Epithelial cell of prostate (primary cell): Measurements from ENCODE around the gene TBC1D21.

Experiments
- DNase-seq: peaks from one replicate; pipeline ENCODE4 v3.0.0-alpha.2; 2011; ENCODE audit warnings: low read depth, low spot score
- H3K27ac ChIP-seq: fragments of 450-650 bp; 2 replicates; pipeline ENCODE4 v1.5.1; 2017; ENCODE audit warnings: mild to moderate bottlenecking

The TBC1D21 gene

DNA sequence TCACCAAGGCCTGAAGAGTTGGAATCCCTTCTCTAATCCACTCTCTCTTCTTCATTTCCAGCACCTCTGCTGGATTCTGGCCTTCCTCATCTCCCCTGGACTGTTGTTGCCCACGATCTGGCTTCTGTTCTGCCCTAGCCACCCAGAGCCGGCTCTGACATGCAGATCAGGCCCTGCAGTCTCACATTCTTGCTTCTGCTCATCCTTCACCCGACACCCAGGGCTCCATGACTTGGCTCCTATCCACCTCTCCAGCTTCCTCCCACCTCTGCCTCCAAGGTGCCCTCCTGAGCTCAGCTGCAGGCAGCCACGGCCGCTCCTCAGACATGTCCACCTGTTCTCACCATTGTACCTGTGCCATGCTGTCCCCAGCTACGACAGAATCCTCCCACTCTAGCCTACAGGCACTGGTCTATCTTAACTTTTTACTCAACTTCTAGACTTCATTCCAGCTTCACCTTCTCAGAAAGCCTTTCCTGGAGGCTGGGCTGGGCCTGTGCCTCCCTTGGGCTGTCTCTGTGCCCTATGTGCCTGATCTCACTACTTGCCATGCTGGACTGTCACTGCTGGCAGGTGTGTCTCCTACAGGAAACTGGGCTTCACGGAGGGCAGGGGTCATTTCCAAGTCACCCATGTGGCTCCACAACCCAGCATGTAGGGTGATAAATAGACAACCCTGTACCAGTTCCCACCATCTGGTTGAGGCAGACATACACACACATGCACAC lies 16.0 kb upstream of the TBC1D21 start:
- no peak overlapping the region for H3K27ac ChIP-seq
- DNase-seq: no peak

- H3K27ac ChIP-seq: no peak overlapping the region
- no peak for DNase-seq
Measured at GRCh38 chr15:73858062-73858461, 15.3 kb upstream of the TBC1D21 start.

DNA sequence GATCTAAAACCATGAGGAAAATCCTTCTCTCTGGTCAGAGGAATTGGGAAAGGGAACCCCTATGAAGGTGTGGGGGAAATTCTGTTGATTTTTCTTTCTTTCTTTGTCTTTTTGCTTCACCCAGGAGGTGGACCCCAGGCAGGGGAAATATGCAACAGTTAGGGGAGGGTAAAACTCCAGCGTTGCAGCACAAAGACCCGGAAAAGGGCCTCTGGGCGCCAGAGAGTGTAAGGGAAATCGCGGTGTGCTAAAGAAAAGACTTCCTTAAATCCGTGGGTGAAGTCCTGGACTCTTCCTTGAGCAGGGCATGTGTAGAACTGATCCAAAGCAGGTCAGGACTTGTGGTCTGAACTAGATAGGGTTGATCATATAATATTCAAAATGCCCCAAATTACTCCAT lies 11.1 kb upstream of the TBC1D21 start:
- DNase-seq: no peak
- H3K27ac ChIP-seq: no peak overlapping the region

DNA sequence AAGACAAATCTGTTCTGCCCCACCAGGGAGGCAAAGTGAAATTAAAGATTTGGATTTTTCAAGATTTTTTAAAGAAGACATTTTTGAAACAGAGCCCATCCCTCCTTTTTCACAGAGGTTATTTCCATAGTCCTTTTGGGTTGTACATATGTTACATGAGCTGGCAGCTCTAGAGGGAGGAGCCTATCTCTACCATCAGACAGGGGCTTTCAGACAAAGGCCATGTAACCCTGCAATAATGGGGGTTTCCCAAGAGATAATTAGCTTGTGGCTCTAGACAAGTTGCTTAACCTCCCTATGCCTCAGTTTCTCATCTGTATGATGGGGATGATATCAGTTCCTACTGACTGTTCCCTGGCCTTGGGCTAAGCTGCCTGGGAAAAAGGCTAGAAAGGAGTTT lies 8.0 kb upstream of the TBC1D21 start:
- H3K27ac ChIP-seq: no peak overlapping the region
- no peak for DNase-seq

GRCh38 chr15:73865904-73866303 lies 7.5 kb upstream of the TBC1D21 start:
- no peak overlapping the region for H3K27ac ChIP-seq
- DNase-seq: no peak

DNA sequence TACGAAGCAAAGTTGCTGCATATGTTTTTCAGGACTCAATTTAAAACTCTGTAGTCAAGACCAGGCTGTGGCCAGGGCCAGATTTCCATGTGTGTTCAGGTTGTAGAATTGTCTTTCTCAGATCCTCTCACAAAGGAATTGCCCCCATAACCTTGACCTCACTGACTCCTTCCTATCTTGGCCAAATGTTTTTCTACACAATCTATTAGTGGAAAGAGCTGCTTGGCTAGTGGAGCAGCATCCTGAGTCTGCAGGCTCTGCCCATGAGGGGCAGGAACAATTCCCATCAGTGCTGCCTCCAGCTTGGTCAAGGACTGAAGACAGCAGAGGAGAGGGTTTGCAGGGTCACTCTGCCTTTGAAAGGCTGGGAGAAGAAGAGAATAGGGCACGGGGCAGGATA lies 6.9 kb upstream of the TBC1D21 start:
- H3K27ac ChIP-seq: no peak overlapping the region
- no peak for DNase-seq

DNA sequence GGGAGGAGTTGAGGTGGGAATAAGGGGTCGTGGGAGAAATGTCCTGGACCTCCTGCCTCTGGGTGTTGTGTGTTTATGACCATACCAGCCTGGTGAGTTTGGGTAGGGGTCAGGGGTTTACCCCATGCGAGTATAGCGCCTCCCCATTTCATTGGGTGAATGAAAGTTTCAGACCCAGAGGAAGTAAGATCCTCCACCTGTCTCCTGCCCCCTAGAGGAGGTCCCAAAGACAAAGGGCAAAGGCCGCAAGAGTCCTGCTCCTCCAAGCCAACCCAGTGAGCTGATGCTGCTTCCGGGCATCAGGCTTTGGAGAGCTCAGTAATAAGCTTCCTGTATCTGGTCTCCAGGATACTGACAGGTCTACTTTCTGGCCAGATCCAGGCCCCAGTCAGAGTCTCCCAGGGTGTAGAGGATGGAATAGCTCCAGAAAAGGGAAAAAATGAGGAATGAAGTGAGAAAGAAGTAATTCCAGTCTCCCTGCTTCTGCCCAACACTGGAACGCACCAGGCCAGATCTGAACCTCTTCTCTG lies 6.4 kb upstream of the TBC1D21 start:
- DNase-seq: no peak

DNA sequence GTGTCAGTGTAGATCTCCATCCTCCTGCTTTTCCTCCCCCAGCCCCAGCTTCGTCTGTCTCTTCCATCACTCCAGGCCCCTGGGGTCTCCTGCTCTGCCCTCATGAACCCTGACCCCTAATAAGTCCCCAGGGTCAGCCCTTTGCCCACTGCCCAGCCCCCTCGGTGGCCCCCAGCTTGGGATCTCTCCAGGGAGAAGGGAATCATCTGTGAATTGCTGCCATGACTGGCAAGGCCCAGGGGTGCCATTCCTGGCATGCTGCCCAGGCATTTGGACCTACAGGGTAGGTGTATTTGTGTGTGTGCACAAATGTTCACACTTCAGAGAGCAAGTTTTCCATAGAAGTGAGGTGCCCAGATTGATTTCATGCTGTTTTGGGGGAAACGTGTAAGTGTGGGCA lies 5.9 kb upstream of the TBC1D21 start:
- no peak for DNase-seq

More for the DNA sequence above, 6.4 kb upstream of the TBC1D21 start:
- H3K27ac ChIP-seq: no peak overlapping the region

DNA sequence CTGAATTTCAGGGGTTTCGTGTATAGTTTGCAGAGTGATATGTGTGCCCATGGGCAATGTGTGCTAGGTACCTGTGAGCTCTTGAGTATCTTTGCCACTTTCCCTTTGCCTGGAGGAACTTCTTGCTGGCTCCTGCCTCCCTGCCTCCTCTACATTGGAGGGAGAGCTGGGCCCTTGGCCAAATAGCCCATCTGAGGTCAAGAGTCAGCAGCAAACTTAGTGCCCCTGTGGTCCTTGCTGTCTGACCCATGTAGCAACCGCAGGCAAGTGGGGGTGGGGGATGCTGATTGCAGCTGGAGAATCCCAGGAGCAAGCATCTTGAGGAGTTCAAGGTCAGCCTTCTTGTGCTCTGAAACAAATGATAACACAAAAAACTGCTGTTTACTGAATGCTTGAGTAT lies 5.4 kb upstream of the TBC1D21 start:
- DNase-seq: no peak
- H3K27ac ChIP-seq: no peak overlapping the region

More for the DNA sequence above, 5.9 kb upstream of the TBC1D21 start:
- H3K27ac ChIP-seq: no peak overlapping the region

GRCh38 chr15:73869216-73869995 lies 4.0 kb upstream of the TBC1D21 start:
- H3K27ac ChIP-seq: no peak overlapping the region
- DNase-seq: no peak

DNA sequence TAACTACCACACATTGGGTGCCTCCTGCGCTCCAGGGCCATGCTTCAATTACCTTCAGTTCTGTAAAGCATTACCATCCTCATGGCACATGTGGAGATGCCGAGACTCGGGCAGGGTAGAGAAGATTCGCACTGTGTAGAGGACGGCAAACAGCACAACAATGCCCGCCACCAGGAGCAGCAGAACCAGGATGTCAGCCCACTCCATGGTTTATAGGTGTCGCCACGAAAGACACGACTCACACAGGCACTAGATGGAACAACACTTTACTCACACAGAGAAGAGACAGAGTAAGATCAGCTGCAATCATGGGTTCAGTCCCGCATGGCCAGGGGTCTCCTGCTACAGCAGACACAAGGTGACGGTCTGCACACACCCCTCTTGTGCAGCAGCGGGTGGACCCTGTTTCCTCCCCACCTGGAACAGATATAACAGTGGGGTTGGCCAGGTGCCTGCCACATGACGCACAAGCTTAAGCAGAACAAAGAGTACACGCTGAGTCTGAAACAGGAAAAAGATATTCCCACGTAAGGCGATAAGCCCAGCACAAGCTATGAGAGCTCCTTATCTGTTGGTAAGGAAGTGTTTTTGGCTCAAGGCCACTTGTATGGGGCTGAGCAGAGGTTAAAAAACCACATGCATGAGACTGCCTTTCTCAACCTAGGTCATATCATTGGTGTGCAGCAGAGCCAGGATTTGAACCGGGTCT lies 2.5 kb upstream of the TBC1D21 start:
- no peak overlapping the region for H3K27ac ChIP-seq
- no peak for DNase-seq

GRCh38 chr15:73872346-73872745 lies 1.0 kb upstream of the TBC1D21 start:
- no peak overlapping the region for H3K27ac ChIP-seq
- no peak for DNase-seq

GRCh38 chr15:73873889-73874511 lies 636 bp downstream of the TBC1D21 start:
- no peak for DNase-seq
- no peak overlapping the region for H3K27ac ChIP-seq

DNA sequence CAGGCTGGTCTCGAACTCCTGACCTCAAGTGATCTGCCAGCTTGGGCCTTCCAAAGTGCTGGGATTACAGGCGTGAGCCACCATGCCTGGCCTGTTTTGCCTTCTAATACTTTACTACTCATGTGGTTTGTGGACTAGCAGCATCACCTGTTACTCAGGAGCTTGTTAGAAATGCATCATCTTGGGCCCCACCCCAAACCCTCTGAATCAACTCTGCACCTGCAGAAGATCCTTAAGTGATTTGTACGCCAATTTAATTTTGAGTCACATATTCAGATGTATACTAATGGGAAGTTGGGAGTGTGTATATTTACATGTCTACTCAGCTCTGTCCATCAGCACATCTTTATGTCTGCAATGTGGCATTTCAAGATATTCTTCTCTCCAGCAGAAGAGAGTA lies 6.1 kb downstream of the TBC1D21 start:
- peak; percentile 36 for DNase-seq
- no peak overlapping the region for H3K27ac ChIP-seq

DNA sequence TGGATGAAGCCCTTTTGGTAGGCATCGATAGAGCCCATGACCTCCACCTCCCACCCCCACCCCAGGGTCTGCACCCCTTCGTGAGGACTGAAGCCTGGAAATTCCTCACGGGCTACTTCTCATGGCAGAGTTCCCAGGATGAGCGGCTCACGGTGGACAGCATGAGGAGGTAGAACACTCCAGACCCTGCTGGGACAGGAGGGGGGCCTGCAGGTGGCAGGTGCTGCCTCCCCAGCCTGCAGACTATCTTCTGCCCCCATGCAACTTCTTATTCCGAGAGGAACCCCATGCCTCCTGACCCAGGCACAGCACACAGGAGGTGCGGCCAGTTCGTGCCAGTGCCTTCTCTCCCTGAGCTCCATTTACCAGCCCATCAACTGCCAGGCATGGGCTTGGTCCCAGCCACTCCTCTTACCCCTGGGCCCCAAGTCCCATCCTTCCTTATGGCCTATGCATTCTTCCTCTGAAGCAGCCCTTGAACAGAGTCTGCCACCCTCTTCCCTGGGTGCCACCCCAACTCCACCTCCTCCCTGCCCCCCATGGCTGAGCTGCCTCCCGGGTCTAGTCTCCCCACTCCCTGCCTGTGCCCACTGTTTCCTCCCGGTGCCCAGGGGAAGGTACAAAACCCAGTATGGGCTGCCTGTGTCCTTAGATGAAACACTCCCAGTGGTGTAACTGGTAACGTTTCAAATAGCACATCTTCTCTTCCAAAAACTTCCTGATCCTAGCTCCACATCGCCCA lies 8.4 kb downstream of the TBC1D21 start:
- no peak overlapping the region for H3K27ac ChIP-seq
- DNase-seq: no peak

DNA sequence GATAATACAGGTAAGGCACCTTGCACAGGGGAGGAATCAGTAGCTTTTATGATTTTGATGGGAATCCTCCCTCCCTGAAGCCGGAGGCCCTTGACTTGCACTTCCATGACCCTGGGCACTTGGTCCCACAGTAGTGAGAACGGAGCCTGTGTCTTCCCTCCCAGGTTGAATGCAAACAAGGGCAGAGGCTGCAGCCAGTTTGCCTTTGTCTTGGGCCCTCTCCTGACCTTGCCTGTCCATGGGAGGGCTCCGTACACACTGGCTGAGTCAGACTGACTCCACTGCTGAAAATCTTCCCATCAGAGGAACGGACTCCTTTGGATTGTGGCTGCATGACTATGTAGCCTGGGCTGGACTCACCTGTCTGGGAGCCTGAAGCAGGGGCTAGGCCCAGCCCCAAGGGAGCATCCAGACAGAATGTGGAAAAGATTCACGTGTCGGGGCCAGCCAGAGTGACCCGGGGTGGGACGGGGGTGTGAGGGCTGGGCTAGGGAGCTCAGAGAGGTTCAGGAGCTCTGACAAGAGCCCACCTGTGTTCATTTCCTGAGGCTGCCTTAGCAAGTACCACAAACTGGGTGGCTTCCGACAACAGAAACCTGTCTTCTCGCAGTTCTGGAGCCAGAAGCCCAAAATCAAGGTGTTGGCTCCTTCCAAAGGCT lies 9.5 kb downstream of the TBC1D21 start:
- no peak overlapping the region for H3K27ac ChIP-seq
- no peak for DNase-seq

DNA sequence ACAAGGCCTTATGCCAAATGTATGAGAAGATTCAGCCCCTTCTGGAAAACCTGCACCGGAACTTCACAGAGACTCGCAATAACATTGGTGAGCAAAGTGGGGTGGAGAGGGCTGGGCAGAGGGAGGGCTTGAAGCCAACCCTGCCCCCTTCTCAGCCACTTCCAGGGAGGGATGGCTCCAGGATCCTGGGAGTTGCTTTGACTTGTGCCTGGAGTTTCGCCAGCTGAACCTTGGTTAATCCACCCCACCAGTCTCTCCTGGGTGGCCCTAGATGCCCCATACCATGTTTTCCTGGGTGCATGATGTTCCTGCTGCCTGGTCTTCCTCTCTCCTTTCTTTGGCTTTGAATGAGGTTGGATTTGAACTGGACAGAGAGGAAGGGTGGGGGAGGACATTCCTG lies 10.8 kb downstream of the TBC1D21 start:
- H3K27ac ChIP-seq: no peak overlapping the region
- no peak for DNase-seq

DNA sequence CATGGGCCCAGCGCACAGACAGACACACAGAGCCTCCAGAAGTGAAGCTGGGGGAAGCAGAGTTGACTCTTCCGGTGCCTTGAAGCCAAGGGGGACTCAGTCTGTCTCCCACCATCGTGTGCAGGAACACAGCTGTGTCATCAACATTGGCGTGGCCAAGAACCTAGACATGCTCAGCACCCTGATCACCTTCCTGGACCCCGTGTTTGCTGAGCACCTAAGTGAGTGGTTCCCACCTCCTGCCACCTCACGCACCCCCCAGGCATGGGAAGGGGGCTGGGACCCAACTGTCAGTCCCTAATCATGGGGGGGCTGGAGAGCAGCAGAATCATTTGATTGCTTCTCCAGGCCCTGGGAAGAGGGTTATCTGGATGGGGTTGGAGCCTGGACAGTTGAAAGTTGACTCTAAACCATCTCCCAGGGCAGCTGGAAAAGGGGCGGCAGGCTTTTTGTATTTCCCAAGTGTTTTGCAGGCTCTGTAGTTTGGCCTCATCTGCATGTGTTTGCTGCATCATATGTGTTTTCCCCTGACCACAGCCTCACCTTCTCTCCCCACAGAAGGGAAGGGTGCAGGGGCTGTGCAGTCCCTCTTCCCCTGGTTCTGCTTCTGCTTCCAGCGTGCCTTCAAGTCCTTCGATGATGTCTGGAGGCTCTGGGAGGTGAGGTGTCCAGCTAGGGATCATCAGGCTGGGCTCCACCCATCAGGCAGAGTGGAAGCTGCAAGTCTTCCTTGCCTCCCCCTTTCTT lies 12.8 kb downstream of the TBC1D21 start:
- DNase-seq: no peak
- H3K27ac ChIP-seq: no peak overlapping the region
